Smooth muscle cell (in vitro differentiated cells): ENCODE data around the gene TOX2. TPM values are rescaled to one million over a fixed set of nuclear protein-coding genes. Genes with fewer than 3 reads are reported as not detected.

Experiments
- DNase-seq: peaks from one replicate; lab custom pipeline; 2025; ENCODE audit not compliant: unreplicated experiment; lab: John Stamatoyannopoulos, UW
- H2AFZ ChIP-seq: fragments of 200-600 bp; sonication (generic); 2 replicates; pipeline ENCODE4 v1.6.0; 2016; ENCODE audit warnings: antibody characterized with exemption, low read depth, mild to moderate bottlenecking
- H3F3A ChIP-seq: fragments of 200-600 bp; sonication (generic); 2 replicates; pipeline ENCODE4 v1.6.0; 2017; ENCODE audit warnings: antibody characterized with exemption, low read depth
- H3K27ac ChIP-seq: fragments of 200-600 bp; sonication (generic); 2 replicates; pipeline ENCODE4 v1.5.1; 2016; ENCODE audit warnings: low read depth, mild to moderate bottlenecking
- H3K27me3 ChIP-seq: fragments of 200-600 bp; sonication (generic); 2 replicates; pipeline ENCODE4 v1.6.1; 2016; ENCODE audit warnings: low read depth, mild to moderate bottlenecking
- H3K36me3 ChIP-seq: fragments of 200-600 bp; sonication (generic); 2 replicates; pipeline ENCODE4 v1.5.1; 2016; ENCODE audit warnings: low read depth
- H3K4me1 ChIP-seq: fragments of 200-600 bp; sonication (generic); 2 replicates; pipeline ENCODE4 v1.5.1; 2016; ENCODE audit warnings: low read depth
- H3K4me2 ChIP-seq: fragments of 200-600 bp; sonication (generic); 2 replicates; pipeline ENCODE4 v1.6.0; 2016; ENCODE audit warnings: mild to moderate bottlenecking
- H3K4me3 ChIP-seq: fragments of 200-600 bp; sonication (generic); 2 replicates; pipeline ENCODE4 v1.5.1; 2016; ENCODE audit warnings: mild to moderate bottlenecking
- H3K79me2 ChIP-seq: fragments of 200-600 bp; sonication (generic); 2 replicates; pipeline ENCODE4 v1.6.0; 2016; ENCODE audit warnings: low read depth, mild to moderate bottlenecking
- H3K9ac ChIP-seq: fragments of 200-600 bp; sonication (generic); 2 replicates; pipeline ENCODE4 v1.6.0; 2016; ENCODE audit warnings: low read depth
- H3K9me3 ChIP-seq: fragments of 200-600 bp; sonication (generic); replicated peaks from 2 replicates; pipeline ENCODE4 v1.5.1; 2016; ENCODE audit warnings: low read depth
- H4K20me1 ChIP-seq: fragments of 200-600 bp; sonication (generic); 2 replicates; pipeline ENCODE4 v1.6.0; 2016; ENCODE audit warnings: low read depth
- WGBS: methylation state at CpG from one replicate; pipeline ENCODE4 v1.1.7; 2016; ENCODE audit warnings: low lambda C conversion rate; 5-methylcytosine and 5-hydroxymethylcytosine counted together
- polyA plus RNA-seq: library from polyadenylated mRNA; unstranded; fragments of >200 nt; fragmentation: Nextera tagmentation; extraction: Ambion mirVana; gene quantifications from 2 replicates; pipeline ENCODE4 v1.2.1, GENCODE V29; 2016
- total RNA-seq: library from RNA; depleted of rRNA; stranded (reverse); fragments of >200 nt; gene quantifications from 2 replicates; pipeline ENCODE4 v1.2.3, GENCODE V29; 2014
- TF ChIP-seq, protein P1 (sequence below): fragments of 200-600 bp; sonication (generic); IDR thresholded peaks from 2 replicates; pipeline ENCODE4 v1.5.1; 2017; ENCODE audit warnings: borderline replicate concordance, mild to moderate bottlenecking, antibody characterized with exemption; ENCODE audit not compliant: insufficient read depth, poor library complexity, severe bottlenecking

The TOX2 gene
- total and polyA plus RNA-seq, 2 experiments from 2014 or later = 1.1 to 3.8 TPM

DNA sequence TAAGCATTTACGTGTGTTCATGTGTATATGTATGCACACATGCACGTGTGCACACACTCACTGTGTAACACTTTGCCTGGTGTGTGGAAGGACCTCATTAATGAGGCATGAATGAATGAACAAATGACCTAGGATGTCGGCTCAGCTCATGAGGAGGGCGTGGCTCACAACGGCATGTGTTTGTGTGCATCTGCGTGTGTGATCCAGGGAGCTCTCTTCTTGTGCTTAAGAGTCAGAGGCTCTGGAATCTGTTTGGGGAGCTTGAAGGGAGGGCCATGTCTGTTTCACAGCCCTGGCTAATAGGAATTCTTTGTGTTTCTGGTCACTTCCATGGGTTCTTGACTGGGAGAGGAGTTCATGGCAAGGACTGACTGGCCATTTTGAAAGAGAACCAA is 32.7 kb downstream of the TOX2 start:
- H3K79me2 ChIP-seq = no peaks in the 10 kb centered on the region
- no peaks in the 10 kb centered on the region for H3K4me1 ChIP-seq
- 86% methylated on average over 6 of the region's 6 CpGs for WGBS
- TF ChIP-seq, protein P1, sequence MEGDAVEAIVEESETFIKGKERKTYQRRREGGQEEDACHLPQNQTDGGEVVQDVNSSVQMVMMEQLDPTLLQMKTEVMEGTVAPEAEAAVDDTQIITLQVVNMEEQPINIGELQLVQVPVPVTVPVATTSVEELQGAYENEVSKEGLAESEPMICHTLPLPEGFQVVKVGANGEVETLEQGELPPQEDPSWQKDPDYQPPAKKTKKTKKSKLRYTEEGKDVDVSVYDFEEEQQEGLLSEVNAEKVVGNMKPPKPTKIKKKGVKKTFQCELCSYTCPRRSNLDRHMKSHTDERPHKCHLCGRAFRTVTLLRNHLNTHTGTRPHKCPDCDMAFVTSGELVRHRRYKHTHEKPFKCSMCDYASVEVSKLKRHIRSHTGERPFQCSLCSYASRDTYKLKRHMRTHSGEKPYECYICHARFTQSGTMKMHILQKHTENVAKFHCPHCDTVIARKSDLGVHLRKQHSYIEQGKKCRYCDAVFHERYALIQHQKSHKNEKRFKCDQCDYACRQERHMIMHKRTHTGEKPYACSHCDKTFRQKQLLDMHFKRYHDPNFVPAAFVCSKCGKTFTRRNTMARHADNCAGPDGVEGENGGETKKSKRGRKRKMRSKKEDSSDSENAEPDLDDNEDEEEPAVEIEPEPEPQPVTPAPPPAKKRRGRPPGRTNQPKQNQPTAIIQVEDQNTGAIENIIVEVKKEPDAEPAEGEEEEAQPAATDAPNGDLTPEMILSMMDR = no peak
- no peak overlapping the region for H2AFZ ChIP-seq
- DNase-seq = no peak
- no peaks in the 10 kb centered on the region for H3F3A ChIP-seq
- no peak overlapping the region for H3K27ac ChIP-seq
- no peak overlapping the region for H3K4me3 ChIP-seq
- H3K36me3 ChIP-seq = no peaks in the 10 kb centered on the region
- H3K27me3 ChIP-seq = no peaks in the 10 kb centered on the region
- H3K9me3 ChIP-seq = no peaks in the 10 kb centered on the region
- no peak overlapping the region for H3K4me2 ChIP-seq
- no peaks in the 10 kb centered on the region for H4K20me1 ChIP-seq
- no peak overlapping the region for H3K9ac ChIP-seq

DNA sequence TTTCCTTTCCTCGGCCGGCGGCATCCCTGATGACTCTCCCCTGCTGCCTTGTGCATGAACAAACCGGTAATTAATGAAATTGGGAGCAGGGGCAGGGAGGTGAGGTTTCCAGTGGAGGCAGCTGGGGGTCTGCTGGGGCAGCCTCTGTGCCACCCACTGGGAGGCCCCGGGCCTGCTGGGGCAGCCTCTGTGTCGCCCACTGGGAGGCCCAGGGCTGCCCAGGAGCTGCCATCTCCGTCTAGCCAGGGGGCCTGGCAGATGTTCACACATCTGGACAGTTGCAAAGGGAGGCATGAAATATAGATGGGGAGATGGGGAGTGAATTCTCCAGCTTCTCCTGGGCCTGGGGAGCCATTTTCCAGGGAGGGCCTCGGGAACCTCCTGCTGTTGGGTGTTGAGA is 33.8 kb downstream of the TOX2 start:
- Histone ChIP-seq H3F3A (no peaks in the 10 kb centered on the region), H3K27ac (no peak overlapping the region), H3K4me1 (no peaks in the 10 kb centered on the region), H3K27me3 (no peaks in the 10 kb centered on the region), H2AFZ (no peak overlapping the region), H3K79me2 (no peaks in the 10 kb centered on the region), H3K36me3 (no peaks in the 10 kb centered on the region), H3K9ac (no peak overlapping the region), H3K4me3 (no peak overlapping the region), H3K4me2 (no peak overlapping the region), H4K20me1 (no peaks in the 10 kb centered on the region), H3K9me3 (no peaks in the 10 kb centered on the region)
- TF ChIP-seq, protein P1 = no peak
- DNase-seq = no peak
- 94% methylated on average over 8 of the region's 8 CpGs for WGBS

- H3K79me2 ChIP-seq = no peaks in the 10 kb centered on the region
- DNase-seq = no peak
- no peaks in the 10 kb centered on the region for H3K36me3 ChIP-seq
- H3K27ac ChIP-seq = no peak overlapping the region
- H3F3A ChIP-seq = no peaks in the 10 kb centered on the region
- no peaks in the 10 kb centered on the region for H3K9me3 ChIP-seq
- H3K9ac ChIP-seq = no peak overlapping the region
- no peaks in the 10 kb centered on the region for H4K20me1 ChIP-seq
- 94% methylated on average over 6 of the region's 6 CpGs for WGBS
- no peak overlapping the region for H3K4me2 ChIP-seq
- H3K27me3 ChIP-seq = no peaks in the 10 kb centered on the region
- H3K4me3 ChIP-seq = no peak overlapping the region
- TF ChIP-seq, protein P1 = no peak
- no peaks in the 10 kb centered on the region for H3K4me1 ChIP-seq
- H2AFZ ChIP-seq = no peak overlapping the region
Measured at GRCh38 chr20:43949248-43949647, 34.6 kb downstream of the TOX2 start.

GRCh38 chr20:43949741-43950618 is 35.3 kb downstream of the TOX2 start:
- TF ChIP-seq, protein P1 = no peak
- Histone ChIP-seq H2AFZ (no peak overlapping the region), H3K36me3 (no peaks in the 10 kb centered on the region), H3K9ac (no peak overlapping the region), H3K27ac (no peak overlapping the region), H3K4me2 (no peak overlapping the region), H4K20me1 (no peaks in the 10 kb centered on the region), H3K9me3 (no peaks in the 10 kb centered on the region), H3F3A (no peaks in the 10 kb centered on the region), H3K4me3 (no peak overlapping the region), H3K79me2 (no peaks in the 10 kb centered on the region), H3K27me3 (no peaks in the 10 kb centered on the region), H3K4me1 (no peaks in the 10 kb centered on the region)
- no peak for DNase-seq
- WGBS = 64% methylated on average over 18 of the region's 18 CpGs
